Right renal pelvis (tissue), 4 donors: ENCODE measurements around the gene WWC1. TPM values are rescaled to one million over a fixed set of nuclear protein-coding genes. Genes with fewer than 3 reads are reported as not detected.

Source experiments
- DNase-seq, 4 donors: peaks; one replicate each; pipeline ENCODE4 v3.0.0-alpha.2; 2013; ENCODE audit warnings: low read depth in 4 of 4, low spot score in 3 of 4, missing footprints in 1 of 4
- polyA plus RNA-seq, 4 donors: library from polyadenylated mRNA; unstranded; fragments of 120-200 nt; gene quantifications; one replicate each; pipeline ENCODE4 v1.2.1, GENCODE V29; 2013; ENCODE audit not compliant: insufficient read length in 4 of 4

WWC1 gene
- polyA plus RNA-seq, 4 donors: 78.3 to 93.0 (median 82.7) TPM

- DNase-seq: no peak
These were observed 68.5 kb downstream of the WWC1 start for GRCh38 chr5:168359820-168360460.

GRCh38 chr5:168360521-168361285 is 69.3 kb downstream of the WWC1 start:
- DNase-seq: no peak

GRCh38 chr5:168362097-168362885 is 70.8 kb downstream of the WWC1 start:
- DNase-seq: no peak

DNA sequence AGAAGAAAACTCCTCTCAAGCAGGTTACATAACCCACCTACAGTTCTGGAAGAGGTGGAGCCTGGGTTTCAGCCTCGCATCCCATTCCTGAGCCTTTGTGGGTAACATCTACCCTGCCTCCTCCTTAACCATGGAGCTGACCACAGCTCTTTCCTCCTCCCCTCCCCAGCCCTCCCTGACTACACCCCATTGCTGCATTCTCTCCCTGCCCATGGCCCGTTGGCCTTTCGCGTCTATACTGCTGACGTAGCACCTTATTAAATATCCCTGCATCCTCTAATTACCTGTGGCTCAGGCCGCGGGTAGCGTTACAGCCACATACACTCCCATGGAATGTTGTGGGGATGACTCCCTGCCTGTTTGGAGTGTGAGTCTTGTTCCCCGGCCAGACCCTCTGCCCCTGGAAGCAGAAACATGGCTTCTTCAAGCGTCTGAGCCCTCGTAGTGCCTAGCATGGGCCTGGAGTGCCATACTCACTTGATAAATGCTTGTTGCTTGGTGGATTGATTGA is 72.8 kb downstream of the WWC1 start:
- DNase-seq: no peak

DNA sequence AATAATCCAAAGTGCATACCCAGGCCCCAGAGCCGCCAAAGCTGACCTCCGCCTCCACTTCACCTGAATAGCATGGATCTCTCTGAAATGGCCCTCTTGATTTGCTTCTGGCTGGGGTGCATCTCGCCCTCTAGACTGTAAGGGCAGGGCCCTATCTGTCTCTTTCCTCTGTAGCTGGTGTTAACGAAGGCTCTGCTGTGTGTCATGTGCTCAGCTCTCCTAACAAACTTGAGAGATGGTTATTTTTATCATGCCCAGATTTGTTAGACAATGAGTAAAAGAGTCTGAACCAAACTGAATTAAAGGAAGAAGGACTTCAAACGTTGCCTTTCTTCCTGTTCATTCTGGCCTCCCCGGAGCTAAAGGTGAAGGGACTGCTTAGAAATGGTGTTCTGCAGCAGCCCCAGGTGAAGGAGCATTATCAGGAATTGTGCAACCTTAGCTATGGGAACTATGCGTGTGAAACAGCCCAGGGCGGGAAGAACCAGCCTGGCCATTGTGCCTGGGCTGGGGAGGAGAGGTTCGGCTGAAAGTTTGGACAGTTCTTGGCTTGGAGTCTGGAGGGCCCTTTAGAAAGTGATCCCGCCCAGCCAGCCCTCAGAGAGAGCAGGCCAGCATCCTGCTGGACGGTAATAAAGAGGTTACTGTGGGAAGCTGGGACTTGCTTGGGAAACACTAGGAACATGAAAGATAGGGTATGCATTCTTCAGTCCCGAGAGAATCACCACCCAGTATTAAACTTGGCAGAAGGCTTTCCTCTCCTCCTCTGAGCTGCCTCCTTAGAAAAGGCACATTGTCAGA is 73.5 kb downstream of the WWC1 start:
- no peak for DNase-seq

- DNase-seq: no peak
These were observed 74.2 kb downstream of the WWC1 start for GRCh38 chr5:168365581-168366081.

GRCh38 chr5:168366116-168366515 is 74.7 kb downstream of the WWC1 start:
- no peak for DNase-seq

GRCh38 chr5:168368854-168369253 is 77.4 kb downstream of the WWC1 start:
- no peak for DNase-seq

- DNase-seq: no peak
These were observed 79.4 kb downstream of the WWC1 start for GRCh38 chr5:168370831-168371230.

DNA sequence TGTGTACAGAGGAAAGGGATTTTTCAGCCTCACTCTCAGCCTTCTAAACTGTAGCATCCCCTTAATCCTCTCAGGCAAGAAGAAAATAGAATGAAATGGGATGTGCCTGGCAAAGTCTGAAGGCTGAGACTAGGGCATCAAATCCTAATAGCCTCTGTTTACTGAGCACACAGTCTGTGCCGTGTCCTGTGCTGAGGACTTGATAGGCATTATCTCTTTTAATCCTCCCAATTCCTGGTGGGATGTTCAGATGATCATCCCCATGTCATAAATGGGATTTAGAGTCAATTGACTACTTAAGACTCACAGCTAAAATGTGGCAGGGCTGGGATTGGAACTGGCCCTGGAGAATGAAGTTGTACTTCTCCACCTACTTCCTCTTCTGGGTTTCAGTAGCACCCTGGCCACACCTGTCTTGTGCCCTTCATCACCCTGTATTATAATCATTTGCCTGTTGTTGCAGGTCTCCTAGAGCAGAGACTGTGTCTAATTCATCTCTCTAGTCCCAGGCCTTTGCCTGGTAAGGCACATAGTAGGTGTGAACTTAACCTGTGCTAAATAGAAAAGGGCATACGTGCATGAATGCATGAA is 81.0 kb downstream of the WWC1 start:
- DNase-seq: no peak

- DNase-seq: no peak
These were observed 83.1 kb downstream of the WWC1 start for GRCh38 chr5:168374532-168374931.

DNA sequence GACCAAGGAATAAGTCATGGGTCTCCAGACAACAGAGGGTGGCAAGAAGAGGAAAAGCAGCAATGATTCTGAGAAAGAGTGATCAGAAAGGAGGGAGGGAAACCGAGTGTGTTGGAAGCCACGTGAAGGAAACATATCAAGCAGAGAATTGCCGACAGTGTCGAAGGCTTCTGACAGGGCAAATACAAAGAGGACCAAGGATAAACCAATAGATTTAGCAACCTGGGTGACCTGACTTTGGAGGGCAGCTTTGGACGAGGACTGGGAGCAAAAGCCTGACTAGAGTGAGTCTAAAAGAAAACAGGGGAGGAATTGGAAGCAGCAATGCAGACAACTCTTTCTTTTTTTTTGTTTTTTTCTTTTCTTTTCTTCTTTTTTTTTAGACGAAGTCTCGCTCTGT is 83.8 kb downstream of the WWC1 start:
- DNase-seq: no peak

- DNase-seq: no peak
These were observed 86.1 kb downstream of the WWC1 start for GRCh38 chr5:168377525-168377924.

DNA sequence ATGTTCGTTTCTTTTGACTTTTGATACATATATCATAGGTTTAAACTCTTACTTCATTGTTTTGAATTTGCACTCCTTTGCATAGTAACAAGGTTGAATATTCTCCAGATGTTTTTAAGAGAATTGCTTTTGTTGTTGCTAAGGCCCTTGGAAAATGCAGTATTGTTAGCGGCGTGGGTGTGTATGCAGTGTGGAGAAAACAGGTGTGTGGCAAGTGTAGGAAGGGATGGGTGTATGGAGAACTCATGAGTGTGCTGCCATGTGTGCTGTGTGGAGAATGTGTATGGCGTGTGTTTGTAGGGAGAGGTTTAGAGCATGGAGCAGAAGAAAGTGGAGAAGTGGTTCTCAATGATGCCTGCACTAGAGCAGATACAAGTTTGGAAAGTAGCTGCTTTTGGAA is 87.3 kb downstream of the WWC1 start:
- DNase-seq: no peak

DNA sequence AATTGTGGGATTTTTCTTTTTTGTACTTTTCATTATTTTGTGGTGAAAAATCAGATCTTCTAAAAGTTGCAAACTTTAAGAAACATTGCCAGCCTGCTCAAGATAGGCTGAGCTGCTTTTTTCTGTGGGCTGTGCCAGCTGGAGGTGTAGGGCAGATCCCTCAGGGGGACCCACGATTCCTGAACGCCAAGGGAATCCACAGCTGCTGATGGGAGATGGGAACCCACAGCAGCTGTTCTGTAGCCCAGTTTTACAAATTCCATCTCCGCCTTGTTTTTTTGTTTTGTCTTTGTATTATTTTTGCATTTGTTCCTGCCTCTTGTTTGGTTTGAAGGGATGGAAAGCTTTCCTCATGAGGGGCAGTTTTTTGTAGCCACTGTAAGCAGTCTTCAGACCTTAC is 91.0 kb downstream of the WWC1 start:
- DNase-seq: no peak

DNA sequence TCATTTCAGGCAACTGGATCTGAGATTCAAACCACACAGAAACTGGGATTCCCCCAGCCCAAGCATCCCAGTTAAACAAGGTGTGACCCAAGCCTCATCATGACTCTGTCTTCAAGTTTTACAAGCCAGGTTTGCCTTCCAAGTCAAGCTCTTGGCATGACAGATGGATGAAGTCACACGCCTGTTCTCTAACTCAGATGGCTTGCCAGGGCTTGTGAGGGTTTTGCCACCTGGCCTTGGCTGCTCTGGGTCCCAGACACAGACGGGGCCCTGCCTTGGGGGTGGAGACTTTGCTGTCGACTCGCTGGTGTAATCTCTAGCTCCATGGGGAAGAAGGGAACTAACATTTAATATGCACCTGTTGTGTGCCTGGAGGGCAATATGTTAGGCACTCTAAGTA is 99.0 kb downstream of the WWC1 start:
- DNase-seq: no peak

DNA sequence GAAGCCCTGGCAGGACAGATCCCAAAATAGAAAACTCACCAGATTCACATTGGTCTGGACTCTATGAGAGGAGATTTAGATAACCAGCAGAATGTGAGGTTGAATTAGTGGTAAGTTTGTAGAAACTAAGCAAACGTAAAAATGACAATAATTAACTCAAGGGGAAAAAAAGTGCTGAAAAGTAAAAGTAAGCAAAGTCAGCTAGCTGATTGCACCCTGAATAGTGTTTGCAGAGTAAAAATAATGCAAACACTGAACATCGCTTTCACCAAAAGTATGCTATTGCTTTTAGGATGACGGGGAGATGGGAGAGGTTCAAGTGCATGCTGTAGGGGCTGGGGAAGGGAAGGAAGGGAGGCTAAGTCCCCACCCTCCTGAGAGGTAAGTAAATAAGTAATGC is 102.3 kb downstream of the WWC1 start:
- no peak for DNase-seq

- no peak for DNase-seq
These were observed 109.2 kb downstream of the WWC1 start for GRCh38 chr5:168400429-168401220.

DNA sequence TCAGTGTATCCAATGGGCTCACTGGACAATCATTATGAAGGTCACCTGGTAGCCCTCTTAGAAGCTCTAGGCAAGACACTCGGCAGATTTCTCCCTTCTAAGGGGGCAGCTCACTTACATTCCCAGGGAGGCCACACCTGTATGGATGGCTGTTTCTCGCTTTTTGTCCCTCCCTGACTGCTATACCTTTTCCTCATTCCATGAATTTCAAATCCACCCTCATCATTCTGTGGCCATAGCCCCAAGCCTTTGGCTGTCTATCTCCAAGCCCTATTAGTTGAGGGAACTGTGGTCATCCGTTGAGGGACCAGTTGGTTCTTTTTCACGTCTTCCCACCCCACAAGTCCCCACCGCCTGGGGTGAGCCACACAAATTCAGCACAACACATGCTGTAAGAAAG is 109.8 kb downstream of the WWC1 start:
- no peak for DNase-seq
